ENCODE data around the gene MGLL.

Gene MGLL

DNA sequence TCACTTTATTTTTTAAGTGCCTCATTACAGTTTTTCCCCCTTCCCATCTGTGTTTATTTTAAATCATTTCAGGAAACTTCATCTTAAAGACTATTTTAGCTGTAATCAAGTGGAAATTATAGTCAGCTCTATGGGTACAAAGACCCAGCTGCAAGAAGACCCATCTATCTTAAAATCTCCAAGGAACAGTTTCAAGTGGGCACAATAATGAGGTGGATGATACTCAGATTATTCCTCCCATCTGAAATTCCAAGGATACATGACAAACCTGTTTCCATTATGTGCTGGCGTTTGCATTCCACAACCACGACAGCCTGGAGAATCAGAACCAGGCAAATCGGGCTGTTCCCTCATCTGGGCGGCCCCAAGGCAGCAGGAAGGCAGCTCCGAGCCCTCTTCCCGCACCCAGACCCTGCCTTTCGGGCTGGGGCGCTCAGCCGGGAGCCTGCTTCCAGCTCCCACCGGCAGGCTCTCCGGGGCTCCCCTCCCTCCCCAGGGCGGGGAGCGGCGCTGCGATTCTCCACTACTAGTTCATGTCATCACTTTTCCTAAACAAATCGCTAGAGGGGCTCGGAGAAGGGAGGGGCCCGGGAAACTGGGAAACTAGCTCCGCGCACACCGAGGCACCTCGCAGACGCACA, at the start of gene MGLL:
Gene MGLL (minus strand): TSS at position 475 of the 641 bp plus-strand sequence. CDS start 197 bp downstream, at position 278.
- no peak for DNase-seq

DNA sequence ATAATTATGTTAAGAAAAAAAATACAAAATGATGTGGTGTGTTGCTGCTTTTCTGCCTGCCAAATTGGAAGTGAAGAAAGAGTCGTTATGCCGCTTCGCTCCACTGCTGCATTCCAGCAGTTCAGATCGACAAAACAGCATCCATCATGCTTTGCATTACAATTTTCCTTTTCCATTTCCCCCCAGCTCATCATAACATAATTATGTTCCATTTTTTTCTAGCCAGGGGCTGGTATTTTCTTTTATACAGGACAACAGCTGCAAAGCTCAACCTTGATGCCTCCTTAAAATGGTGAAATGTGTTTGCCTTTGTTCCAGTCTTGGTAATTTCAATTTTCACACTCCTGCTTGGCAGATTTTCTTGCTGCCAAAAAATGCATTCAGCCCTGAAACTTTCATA, 47.8 kb upstream of the MGLL start:
- DNase-seq = no peak

- no peak for DNase-seq
These were observed 45.7 kb upstream of the MGLL start for GRCh38 chr3:127867986-127868385.

GRCh38 chr3:127867412-127867811, 45.1 kb upstream of the MGLL start:
- DNase-seq = no peak

- no peak for DNase-seq
These were observed 43.6 kb upstream of the MGLL start for GRCh38 chr3:127865941-127866340.

GRCh38 chr3:127860211-127860696, 37.9 kb upstream of the MGLL start:
- DNase-seq = no peak

- no peak for DNase-seq
These were observed 37.4 kb upstream of the MGLL start for GRCh38 chr3:127859730-127860129.

DNA sequence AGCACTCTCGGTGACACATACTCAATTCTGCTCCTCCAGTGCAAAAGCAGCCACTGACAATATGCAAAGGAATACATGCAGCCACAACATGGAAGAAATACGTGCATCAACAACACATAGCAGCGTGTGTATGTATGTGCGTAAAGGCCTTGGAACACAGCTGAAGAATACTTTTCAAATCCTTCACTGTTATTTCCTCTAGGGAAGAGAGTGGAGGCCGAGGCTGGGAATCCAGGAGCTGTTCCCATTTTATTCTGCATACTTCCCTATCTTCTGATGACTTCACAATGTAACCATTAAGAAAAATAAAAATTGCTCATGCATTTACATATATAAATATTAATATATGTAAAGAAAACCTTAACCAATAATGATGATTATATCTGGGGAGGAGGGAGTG, 36.6 kb upstream of the MGLL start:
- DNase-seq = no peak

DNA sequence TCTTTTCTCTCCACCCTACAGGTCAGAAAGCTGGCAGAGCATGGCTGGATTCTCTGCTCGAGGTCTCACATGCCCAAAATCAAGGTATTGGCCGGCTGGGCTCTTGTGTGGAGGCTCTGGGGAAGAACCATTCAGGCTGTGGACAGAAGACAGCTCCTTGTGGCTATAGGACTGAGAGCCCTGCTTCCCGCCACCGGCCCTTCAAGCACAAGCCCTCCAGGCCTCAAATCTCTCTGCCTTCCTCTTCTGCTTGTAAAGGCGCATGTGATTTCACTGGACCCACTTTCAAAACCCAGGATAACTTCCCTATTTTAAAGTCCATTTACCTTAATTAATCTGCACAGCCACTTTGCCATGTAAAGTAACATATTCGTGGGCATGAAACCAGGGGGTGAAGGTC, 36.2 kb upstream of the MGLL start:
- no peak for DNase-seq

GRCh38 chr3:127857333-127857732, 35.0 kb upstream of the MGLL start:
- DNase-seq = no peak

GRCh38 chr3:127856801-127857200, 34.5 kb upstream of the MGLL start:
- no peak for DNase-seq

DNA sequence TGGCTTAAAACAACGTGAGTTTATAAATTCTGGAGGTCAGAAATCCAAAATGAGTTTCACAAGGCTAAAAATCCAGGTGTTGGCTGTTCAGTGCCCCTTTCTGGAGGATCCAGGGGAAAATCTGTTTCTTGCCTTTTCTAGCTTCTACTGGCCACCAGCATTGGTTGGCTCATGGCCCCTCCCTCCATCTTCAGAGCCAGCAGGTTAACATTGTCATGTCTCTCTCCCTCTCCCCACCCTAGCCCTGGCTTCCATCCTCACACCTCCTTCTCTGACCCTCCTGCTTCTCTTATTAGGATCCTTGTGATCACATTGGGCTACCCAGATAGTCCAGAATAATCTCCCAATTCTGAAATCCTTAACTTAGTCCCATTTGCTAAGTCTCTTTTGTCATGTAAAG, 32.9 kb upstream of the MGLL start:
- no peak for DNase-seq

- DNase-seq = no peak
These were observed 31.4 kb upstream of the MGLL start for GRCh38 chr3:127853681-127854080.

DNA sequence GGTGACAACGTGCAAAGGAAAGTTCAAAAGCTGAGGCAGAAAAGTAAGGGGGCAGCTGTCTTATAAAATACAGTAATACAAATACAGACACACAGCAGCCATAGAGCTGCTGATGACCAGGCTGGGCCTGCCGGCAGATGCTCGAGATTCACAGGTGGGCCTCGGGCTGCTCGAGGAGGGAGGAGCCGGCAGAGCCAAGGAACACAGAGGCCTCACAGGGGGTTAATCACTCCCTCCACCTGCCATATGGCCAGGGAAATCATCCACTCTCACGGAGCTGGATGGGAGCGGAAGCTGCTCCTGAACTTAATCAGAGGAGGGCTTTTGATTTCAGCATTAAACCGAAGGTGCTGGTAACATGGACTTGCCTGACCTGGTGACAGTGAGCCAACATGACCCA, 29.6 kb upstream of the MGLL start:
- no peak for DNase-seq

DNA sequence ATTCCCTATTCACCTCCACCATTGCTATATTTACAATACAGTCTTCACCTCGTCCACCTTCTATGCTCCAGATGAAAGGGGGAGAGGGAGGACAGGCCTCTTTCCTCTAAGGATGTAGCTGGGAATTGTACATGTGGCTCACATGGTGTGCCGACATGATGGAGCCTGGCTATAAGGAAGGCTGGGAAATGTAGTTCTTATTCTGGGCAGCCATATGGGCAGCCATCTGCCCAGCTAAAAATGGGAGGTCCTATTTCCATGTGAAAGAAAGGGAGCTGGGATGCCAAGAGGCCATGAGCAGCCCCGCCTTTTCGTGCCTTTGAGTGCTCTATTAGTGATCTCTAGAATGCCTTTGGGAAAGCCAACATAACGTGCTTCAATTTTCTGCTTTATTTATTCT, 27.1 kb upstream of the MGLL start:
- DNase-seq = no peak

- no peak for DNase-seq
These were observed 26.1 kb upstream of the MGLL start for GRCh38 chr3:127848131-127849129.

GRCh38 chr3:127847236-127847720, 25.0 kb upstream of the MGLL start:
- no peak for DNase-seq

DNA sequence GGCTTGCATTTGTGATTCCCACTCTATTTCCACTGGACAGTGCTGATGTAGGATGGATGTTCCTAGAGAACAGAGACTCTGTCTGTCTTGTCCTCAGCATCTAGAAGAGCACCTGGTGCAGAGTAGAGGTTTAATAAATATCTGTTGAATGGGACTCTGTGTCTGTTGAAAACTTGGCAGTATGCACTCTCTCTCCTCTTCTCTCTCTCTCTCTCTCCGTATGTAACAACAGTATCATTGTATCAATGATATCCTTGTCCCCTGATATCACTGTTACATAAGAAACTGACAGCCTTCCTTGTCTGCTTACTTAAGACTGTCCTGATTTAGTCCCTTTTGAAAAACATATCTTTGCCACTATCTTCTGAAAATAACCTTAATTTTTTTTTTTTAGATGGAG, 24.3 kb upstream of the MGLL start:
- no peak for DNase-seq

- no peak for DNase-seq
These were observed 22.1 kb upstream of the MGLL start for GRCh38 chr3:127844326-127844942.

DNA sequence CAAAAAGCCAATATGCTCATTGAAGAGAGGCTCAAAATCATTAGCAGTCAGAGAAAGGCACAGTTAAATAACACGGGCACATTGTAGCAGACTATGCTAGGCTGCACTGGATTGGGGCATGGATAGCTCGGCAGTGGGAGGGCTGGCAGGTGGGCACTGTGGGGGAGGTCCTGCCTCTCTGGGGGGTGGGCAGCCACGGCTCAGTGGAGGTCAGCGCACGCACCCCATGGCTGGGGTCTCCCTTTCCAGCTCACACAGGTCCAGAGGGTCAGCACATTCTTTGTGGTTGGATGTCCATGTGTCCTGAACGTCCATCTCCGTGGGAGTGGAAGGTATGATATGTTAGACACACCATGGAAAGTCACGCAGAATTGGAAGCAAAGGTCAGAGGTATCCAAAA, 18.4 kb upstream of the MGLL start:
- DNase-seq = no peak

DNA sequence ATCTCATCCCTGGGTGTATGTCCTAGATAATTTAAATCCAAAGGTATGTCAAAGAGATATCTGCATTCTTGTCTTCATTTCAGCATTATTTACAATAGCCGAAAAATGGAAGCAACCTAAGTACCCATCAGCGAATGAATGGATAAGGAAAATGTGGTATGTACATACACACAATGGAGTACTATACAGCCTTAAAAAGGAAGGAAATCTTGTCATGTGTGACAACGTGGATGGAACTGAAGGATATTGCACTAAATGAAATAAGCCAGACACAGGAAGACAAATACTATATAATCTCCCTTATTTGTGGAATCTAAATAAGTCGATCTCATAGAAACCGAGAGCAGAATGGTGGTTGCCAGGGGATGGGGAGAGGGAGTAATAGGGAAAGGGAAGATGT, 16.8 kb upstream of the MGLL start:
- no peak for DNase-seq

DNA sequence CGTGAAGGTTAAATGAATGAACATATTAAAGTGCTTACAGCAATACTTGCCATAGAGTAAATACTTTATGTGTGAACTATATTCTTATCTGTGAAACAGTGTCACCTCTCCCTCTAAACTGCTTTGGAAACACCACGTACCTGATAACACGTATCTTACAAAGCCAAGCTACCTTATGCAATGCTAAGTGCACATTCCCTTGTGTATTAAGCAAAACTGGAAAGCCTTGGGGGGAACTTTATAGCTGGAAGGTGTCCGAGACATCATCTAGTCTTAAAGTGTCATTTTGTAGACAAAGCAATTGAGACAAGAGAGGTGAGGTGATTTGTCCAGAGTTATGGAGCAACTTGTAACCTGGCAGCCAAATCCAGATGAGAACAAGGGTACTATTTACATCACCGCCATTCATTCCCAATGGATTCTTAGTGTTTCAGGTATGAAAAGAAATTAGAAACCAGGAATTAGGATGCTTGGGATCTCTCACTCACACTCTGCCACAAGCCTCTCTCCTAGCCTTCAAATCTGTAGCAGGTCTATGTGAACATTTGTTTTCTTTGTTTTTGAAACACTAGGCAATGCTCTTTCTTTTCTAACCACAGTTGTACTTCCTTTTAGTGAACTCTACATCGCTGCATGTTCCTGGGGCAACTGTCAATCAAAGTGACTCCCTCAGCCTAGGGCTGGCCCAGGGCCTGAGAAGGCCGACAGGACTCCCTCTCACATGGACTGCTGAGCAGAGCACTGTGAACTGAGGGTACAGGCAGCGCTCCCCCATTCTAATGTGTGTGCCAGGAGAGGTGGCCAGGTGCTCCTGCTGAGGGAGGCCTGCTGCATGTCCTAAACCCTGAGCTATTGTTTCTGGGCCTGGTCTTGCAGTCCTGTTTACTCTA, 13.9 kb upstream of the MGLL start:
- no peak for DNase-seq

Measured in stimulated activated CD8-positive, alpha-beta memory T cell treated with anti-CD3 and anti-CD28 coated beads, Interleukin-4, amount 100 ng/mL, for 48 hours (primary cell).